GM18867 (cell line): ENCODE results near the gene ITPRIP.

Experiments used
- ATAC-seq: cut with Tn5 transposase; IDR thresholded peaks from one replicate; pipeline ENCODE4 v1.9.1; 2021; ENCODE audit warnings: mild to moderate bottlenecking, moderate library complexity; ENCODE audit not compliant: unreplicated experiment

ITPRIP gene

DNA sequence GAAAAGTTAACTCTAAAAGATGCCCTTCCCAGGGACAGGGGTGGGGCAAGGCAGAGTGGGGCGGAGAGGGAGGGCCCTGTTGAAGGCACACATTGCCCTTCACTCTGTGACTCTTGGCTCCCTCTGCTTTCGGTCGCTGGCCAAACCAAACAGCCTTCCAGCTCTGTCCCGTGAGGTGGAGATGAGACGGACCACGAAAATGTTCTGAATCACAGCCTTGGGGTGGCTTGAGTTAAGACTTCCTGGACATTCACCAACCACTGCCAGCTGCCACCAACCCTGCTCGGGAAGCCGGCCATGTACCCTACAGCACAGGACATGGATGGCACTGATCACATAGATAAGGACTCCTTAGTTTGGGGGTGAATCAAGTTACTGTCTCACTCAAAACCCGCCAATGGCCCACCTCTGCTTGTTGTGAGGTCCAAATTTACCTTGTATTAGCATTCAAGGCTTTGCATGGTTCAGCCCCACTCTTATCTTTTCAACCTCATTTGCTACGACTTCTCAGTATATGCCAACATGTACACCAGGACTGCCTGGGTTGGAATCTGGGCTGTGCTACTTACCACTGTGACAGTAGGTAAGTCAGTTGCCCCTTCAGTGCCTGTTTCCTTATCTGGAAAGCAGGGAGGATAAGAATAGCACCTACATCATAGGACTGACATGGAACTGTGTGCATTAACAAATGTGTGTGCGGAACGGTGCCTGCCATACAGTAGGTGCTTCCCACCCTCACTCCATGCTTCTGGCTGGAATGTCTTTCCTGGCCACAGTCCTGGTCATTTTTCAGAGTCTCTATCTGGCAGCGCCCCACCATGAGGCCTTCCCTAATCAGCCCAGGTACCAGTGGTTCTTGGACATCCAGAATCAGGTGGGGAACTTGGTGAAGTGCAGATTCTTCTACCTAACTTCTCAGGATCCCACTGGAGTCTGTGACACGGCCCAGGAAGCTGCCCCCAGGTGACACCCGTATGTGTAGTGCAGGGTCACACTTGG lies 28.0 kb downstream of the ITPRIP start:
- ATAC-seq, result no peak

DNA sequence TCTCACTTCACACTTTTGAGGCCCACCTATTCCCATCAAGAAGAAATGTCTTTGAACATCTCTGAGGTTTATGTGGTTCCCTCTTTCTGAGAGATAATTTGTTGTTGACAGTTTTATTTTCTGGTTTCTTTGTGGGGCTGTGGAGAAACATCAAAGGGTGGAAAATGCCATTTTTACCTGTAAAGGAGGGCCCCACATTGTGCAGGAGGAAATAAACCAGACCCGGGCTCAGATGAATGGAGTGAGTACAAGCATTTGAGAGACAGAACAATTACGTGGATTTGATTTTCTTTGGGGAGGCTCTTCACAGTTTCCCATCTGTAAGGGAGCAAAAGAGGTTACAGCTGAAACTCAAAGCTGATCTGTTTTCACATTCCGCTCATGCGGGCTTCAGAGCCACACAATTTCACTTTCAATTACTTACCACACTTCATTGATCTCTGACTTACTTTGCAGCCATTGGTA lies 29.8 kb downstream of the ITPRIP start:
- peak; percentile 78 for ATAC-seq

DNA sequence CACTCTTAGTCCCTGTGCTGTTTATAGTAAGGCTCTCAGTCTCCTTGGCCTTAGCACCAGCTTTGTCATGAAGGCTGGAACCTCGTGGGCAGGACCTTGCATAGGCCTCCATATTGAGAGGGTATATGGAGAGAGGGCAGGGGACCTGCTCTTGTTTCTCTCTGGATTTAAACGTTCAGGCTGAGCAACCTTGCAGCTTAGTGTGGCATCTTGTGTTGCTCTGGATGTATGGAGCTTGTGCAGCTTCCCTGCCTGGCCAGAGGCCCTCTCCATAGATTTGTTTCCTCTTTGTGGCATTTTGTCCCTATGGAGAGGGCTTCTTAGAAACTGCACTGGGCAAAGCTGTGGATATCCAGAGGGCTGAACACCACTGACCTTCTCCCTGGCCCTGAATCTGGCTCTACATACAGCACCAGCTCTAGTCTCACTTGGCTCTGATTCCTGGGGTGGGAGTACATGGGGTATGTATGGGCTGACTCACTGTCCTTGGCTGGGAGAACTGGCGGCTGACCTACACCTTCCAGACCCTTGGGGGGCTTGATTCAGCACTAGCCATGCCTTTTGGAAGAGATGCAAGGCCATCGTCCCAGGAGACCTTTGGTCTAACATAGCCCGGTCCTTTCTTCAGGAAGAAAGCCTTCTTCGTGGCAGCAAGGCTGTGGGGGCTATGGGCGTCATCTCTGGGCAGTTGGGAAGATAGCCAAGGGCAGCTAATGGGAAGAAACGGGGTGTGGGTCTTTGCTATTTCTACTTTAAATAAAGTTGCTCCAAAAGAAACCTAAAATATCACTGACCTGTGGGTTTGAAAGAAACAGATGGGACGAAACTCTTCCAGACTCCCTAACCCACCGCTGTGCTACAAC lies 30.5 kb downstream of the ITPRIP start:
- ATAC-seq, result no peak

GRCh38 chr10:104306897-104307296 lies 31.4 kb downstream of the ITPRIP start:
- ATAC-seq, result no peak

GRCh38 chr10:104304927-104305326 lies 33.3 kb downstream of the ITPRIP start:
- ATAC-seq, result no peak

DNA sequence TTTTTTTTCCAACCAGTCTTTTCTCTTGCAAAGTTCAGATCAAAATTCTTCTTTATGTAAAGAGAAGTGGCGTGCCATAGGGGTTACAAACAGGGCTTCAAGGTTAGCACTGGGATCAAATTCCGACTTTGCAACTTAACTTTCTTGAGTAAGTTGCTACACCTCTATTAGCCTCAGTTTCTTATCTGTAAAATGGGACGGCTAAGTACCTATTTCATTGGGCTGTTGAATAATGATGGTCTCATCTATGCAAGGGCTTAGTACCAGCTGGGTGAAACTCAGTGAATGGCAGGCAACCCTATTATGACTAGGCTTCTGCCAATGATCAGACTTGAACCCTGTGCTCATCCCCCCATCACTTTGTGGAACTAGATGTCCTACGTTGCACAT lies 33.9 kb downstream of the ITPRIP start:
- no peak for ATAC-seq

DNA sequence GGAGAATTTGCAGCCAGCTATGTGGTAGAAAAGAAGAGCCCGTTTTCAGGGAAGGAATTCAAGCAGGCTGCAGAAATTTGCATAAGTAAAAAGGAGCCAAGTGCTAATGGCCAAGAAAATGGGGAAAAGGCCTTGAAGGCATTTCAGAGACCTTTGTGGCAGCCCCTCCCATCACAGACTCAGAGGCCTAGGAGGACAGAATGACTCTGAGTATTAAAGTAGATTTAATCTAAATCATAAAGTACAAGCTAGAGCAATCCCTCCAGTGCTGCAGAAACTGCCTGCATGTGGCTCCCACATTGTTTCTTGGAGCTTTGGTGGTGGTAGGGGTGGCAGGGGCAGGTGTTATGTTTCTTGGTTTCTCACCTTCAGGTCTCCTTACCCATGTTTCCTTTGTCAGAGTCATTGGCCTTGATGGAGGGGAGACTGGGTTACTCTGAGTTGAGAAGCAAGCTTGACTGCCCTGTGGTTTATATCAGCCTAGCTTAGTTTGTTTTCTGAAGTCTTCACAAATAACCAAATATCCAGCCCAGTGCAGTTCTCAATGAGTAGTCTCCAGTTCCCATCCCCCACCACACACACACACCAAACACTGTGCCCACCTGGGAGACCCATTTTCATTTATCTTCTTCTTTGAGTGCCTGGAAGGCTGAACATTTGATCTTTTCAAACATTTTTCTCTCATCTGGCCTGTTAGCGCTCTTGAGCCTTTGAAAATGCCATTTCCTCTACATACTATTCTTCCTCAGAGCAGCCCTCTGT lies 34.5 kb downstream of the ITPRIP start:
- ATAC-seq, result no peak

- no peak for ATAC-seq
Measured at GRCh38 chr10:104301907-104302690, 36.2 kb downstream of the ITPRIP start.

- no peak for ATAC-seq
Measured at GRCh38 chr10:104300736-104301292, 37.5 kb downstream of the ITPRIP start.

DNA sequence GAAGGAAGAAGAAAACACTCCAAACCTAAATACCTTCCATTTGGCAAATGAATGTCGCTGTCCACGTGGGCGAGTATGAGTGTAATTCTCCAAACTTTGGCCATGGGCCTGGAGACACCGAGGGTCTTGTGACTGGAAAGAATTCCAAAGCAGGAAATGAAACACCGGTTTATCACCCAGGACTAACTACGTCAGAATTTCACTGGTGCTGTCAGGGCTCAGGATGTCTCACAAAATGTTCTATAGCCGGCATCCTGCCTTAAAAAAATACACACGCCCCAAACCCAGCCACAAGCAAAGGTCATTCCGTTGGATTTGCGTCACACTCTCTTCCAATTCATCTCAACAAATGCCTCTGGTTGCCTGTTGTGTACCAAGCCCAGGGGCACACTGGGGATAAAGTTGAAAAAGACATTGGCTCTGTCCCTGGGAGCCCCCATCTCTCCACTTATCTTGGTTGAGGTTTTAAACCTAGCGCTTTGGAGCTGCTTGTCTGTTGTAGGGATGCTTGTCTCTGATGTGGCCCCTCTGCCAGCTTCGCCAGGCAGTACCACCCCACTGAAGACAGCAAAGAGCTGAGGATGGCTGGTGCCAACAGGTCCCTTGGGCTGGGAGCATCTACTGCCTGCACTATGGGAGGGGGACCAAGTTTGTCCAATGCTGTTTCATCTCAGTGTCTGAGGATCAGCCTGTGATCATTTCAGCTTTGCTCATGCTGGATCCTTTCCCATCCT lies 38.1 kb downstream of the ITPRIP start:
- ATAC-seq, result no peak

DNA sequence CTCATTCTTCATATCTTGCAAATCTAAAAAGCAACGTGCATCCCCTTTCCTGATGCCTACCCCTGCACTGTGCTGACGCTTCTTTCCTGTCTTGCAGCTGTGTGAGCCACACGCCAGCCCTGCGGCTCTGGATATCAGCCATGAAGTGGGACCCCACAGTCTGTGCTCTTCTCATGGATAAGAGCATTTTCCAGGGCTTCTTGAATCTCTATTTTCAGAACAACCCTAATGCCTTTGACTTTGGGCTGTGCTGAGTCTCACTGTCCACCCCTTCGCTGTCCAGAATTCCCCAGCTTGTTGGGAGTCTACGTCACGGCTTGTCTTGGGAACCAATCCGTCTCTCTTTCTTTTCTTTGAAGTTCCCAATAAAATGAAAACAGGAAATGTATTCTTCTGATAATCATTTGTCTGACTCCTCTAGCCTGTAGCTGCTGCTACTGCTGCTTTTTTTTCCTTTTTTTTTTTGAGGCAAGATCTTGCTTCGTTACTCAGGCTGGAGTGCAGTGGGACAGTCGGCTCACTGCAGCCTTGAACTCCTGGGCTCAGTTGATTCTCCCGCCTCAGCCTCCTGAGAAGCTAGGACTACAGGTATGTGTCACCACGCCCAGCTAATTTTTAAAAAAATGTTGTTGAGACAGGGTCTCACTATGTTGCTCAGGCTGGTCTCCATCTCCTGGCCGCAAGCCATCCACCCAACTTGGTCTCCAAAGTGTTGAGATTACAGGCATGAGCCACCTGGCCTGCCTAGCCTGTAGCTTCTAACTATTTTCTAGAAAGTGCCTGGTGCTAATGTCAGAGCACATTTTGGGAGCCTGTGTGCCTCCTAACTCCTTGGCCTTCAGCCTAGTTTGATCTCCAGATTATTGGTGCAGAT lies 39.0 kb downstream of the ITPRIP start:
- ATAC-seq, result no peak

GRCh38 chr10:104297697-104298660 lies 40.3 kb downstream of the ITPRIP start:
- peak; percentile 42 for ATAC-seq

- no peak for ATAC-seq
Measured at GRCh38 chr10:104296687-104297436, 41.4 kb downstream of the ITPRIP start.

- ATAC-seq, result no peak
Measured at GRCh38 chr10:104293781-104294321, 44.4 kb downstream of the ITPRIP start.

DNA sequence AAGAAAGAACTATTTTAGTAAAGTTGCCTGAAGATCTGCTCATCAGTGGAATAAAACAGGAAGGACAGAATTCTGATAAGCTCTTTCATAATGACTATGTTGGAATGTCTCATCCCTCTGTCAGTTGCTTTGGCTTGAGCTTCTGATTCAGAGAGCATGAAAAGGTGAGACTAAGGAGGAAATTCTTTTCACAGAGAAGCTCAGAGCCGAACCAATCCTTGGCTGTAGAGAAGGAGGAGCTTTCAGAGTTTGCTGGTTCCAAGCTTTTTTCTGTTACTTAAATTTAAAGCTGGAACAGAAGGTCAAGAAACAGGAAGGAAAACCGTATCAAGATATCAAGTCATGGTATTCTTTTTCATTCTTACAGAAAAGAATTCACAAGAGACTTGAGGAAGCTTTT lies 45.3 kb downstream of the ITPRIP start:
- no peak for ATAC-seq

GRCh38 chr10:104291439-104291951 lies 46.8 kb downstream of the ITPRIP start:
- ATAC-seq, result peak; percentile 98
